H9 (cell line): ENCODE results near the gene FHIT. TPM values are rescaled to one million over a fixed set of nuclear protein-coding genes. Genes with fewer than 3 reads are reported as not detected.

Experiments used
- DNase-seq: peaks from one replicate; pipeline ENCODE4 v3.0.0-alpha.2; 2017
- H2AFZ ChIP-seq: one replicate; pipeline ENCODE4 v1.6.1; 2013; ENCODE audit warnings: mild to moderate bottlenecking, low read length, control low read depth, moderate library complexity
- H2AK5ac ChIP-seq: 2 replicates; pipeline ENCODE4 v1.6.1; 2013; ENCODE audit warnings: low read length, control low read depth, mixed read lengths; ENCODE audit not compliant: insufficient read length
- H2BK120ac ChIP-seq: one replicate; pipeline ENCODE4 v1.6.1; 2013; ENCODE audit warnings: low read depth, mild to moderate bottlenecking, low read length, control low read depth, inconsistent platforms; ENCODE audit not compliant: poor library complexity, severe bottlenecking
- H2BK12ac ChIP-seq: 2 replicates; pipeline ENCODE4 v1.6.1; 2013; ENCODE audit warnings: low read length, control low read depth, mixed read lengths, low read depth; ENCODE audit not compliant: insufficient read length
- H2BK15ac ChIP-seq: 2 replicates; pipeline ENCODE4 v1.6.1; 2013; ENCODE audit warnings: low read depth, low read length, control low read depth
- H2BK20ac ChIP-seq: one replicate; pipeline ENCODE4 v1.6.1; 2013; ENCODE audit warnings: low read depth, mild to moderate bottlenecking, low read length, control low read depth, inconsistent platforms; ENCODE audit not compliant: poor library complexity, severe bottlenecking
- H2BK5ac ChIP-seq: 2 replicates; pipeline ENCODE4 v1.6.1; 2013; ENCODE audit warnings: low read length, control low read depth, mixed read lengths; ENCODE audit not compliant: insufficient read length
- H3K14ac ChIP-seq: 2 replicates; pipeline ENCODE4 v1.6.1; 2013; ENCODE audit warnings: low read length, control low read depth; ENCODE audit not compliant: insufficient read depth
- H3K18ac ChIP-seq: 2 replicates; pipeline ENCODE4 v1.6.1; 2013; ENCODE audit warnings: low read depth, mild to moderate bottlenecking, mixed read lengths, low read length, control low read depth; ENCODE audit not compliant: insufficient read length
- H3K23ac ChIP-seq: 2 replicates; pipeline ENCODE4 v1.6.1; 2013; ENCODE audit warnings: low read length, control low read depth, mixed read lengths, low read depth; ENCODE audit not compliant: insufficient read length
- H3K23me2 ChIP-seq: 2 replicates; pipeline ENCODE4 v1.6.1; 2013; ENCODE audit warnings: low read depth, mild to moderate bottlenecking, mixed read lengths, low read length, control low read depth; ENCODE audit not compliant: insufficient read length, poor library complexity, severe bottlenecking
- H3K27ac ChIP-seq: 2 replicates; pipeline ENCODE4 v1.5.1; 2013; ENCODE audit warnings: low read length, control low read depth, mixed read lengths, low read depth; ENCODE audit not compliant: insufficient read length
- H3K27me3 ChIP-seq: 2 replicates; pipeline ENCODE4 v1.6.1; 2013; ENCODE audit warnings: low read length, control low read depth, inconsistent platforms; ENCODE audit not compliant: insufficient read depth
- H3K4ac ChIP-seq: 2 replicates; pipeline ENCODE4 v1.6.1; 2013; ENCODE audit warnings: low read depth, mild to moderate bottlenecking, control low read depth, inconsistent platforms, low read length, moderate library complexity
- H3K4me1 ChIP-seq: 2 replicates; pipeline ENCODE4 v1.6.1; 2013; ENCODE audit warnings: low read length, control low read depth, inconsistent platforms; ENCODE audit not compliant: insufficient read depth
- H3K4me2 ChIP-seq: 2 replicates; pipeline ENCODE4 v1.6.1; 2013; ENCODE audit warnings: low read length, control low read depth, mixed read lengths; ENCODE audit not compliant: insufficient read length, insufficient read depth
- H3K56ac ChIP-seq: 2 replicates; pipeline ENCODE4 v1.6.1; 2013; ENCODE audit warnings: low read depth, mild to moderate bottlenecking, mixed read lengths, low read length, control low read depth; ENCODE audit not compliant: insufficient read length
- H3K79me1 ChIP-seq: 2 replicates; pipeline ENCODE4 v1.6.1; 2013; ENCODE audit warnings: low read depth, mild to moderate bottlenecking, moderate library complexity, low read length, control low read depth, inconsistent platforms; ENCODE audit not compliant: insufficient read depth, poor library complexity, severe bottlenecking
- H3K79me2 ChIP-seq: 2 replicates; pipeline ENCODE4 v1.6.1; 2013; ENCODE audit warnings: low read length, control low read depth, inconsistent platforms; ENCODE audit not compliant: insufficient read depth
- H3K9ac ChIP-seq: 2 replicates; pipeline ENCODE4 v1.6.1; 2013; ENCODE audit warnings: low read length, control low read depth, mixed read lengths; ENCODE audit not compliant: insufficient read length; ENCODE audit errors: extremely low read depth
- H3K9me3 ChIP-seq: one replicate; pipeline ENCODE4 v1.6.1; 2013; ENCODE audit warnings: low read depth, low read length, inconsistent platforms; ENCODE audit not compliant: control insufficient read depth
- H3T11ph ChIP-seq: one replicate; pipeline ENCODE4 v1.6.1; 2013; ENCODE audit warnings: mild to moderate bottlenecking, low read length, control low read depth, inconsistent platforms
- H4K20me1 ChIP-seq: one replicate; pipeline ENCODE4 v1.6.1; 2013; ENCODE audit not compliant: control insufficient read depth, insufficient read length, insufficient read depth
- H4K5ac ChIP-seq: 2 replicates; pipeline ENCODE4 v1.6.1; 2013; ENCODE audit warnings: low read depth, mild to moderate bottlenecking, mixed read lengths, low read length, control low read depth; ENCODE audit not compliant: insufficient read length
- H4K8ac ChIP-seq: replicated peaks from 2 replicates; pipeline ENCODE4 v1.6.1; 2013; ENCODE audit warnings: low read length, control low read depth, mixed read lengths, low read depth; ENCODE audit not compliant: insufficient read length
- H4K91ac ChIP-seq: 2 replicates; pipeline ENCODE4 v1.6.1; 2013; ENCODE audit warnings: low read depth, mild to moderate bottlenecking, moderate library complexity, mixed read lengths, low read length, control low read depth; ENCODE audit not compliant: insufficient read length
- H3K27ac Mint-ChIP-seq, 3 experiments: 2 replicates in 2 of 3; 3 replicates in 1 of 3; pipeline ENCODE4 v1.8.0; 2020 to 2021; ENCODE audit warnings: mixed read lengths in 3 of 3, mild to moderate bottlenecking in 1 of 3, moderate library complexity in 1 of 3
- H3K27me3 Mint-ChIP-seq: 2 replicates; pipeline ENCODE4 v1.8.0; 2021; ENCODE audit warnings: low read depth, mild to moderate bottlenecking, moderate library complexity, mixed read lengths
- H3K36me3 Mint-ChIP-seq, 3 experiments: 2 replicates in 2 of 3; 3 replicates in 1 of 3; pipeline ENCODE4 v1.8.0; 2020 to 2021; ENCODE audit warnings: low read depth in 3 of 3, mixed read lengths in 3 of 3; ENCODE audit not compliant: insufficient read depth in 1 of 3
- H3K4me1 Mint-ChIP-seq, 2 experiments: 2 replicates each; pipeline ENCODE4 v1.8.0; 2020; ENCODE audit warnings: mixed read lengths in 2 of 2
- H3K4me3 Mint-ChIP-seq, 2 experiments: 2 replicates in 1 of 2; 3 replicates in 1 of 2; pipeline ENCODE4 v1.8.0; 2020 to 2021; ENCODE audit warnings: mild to moderate bottlenecking in 2 of 2, mixed read lengths in 2 of 2, moderate library complexity in 1 of 2
- H3K9me3 Mint-ChIP-seq, 2 experiments: 2 replicates in 1 of 2; 3 replicates in 1 of 2; pipeline ENCODE4 v1.8.0; 2020; ENCODE audit warnings: mild to moderate bottlenecking in 2 of 2, mixed read lengths in 2 of 2, moderate library complexity in 1 of 2
- WGBS: extraction: QIAGEN DNeasy Blood & Tissue Kit; methylation state at CpG from one replicate; pipeline ENCODE4 v1.1.7; 2013; ENCODE audit warnings: missing lambda C conversion rate, low lambda C conversion rate, mixed read lengths; ENCODE audit not compliant: insufficient read length; ENCODE audit errors: extremely low coverage; 5-methylcytosine and 5-hydroxymethylcytosine counted together
- total RNA-seq: library from RNA; stranded (reverse); gene quantifications from 2 replicates; pipeline ENCODE4 v1.2.1, GENCODE V29; 2021
- TF ChIP-seq, protein P1 (sequence below): fragments of 200-600 bp; sonication (generic); conservative IDR thresholded peaks from 3 replicates; pipeline ENCODE4 v1.8.0; 2021; ENCODE audit warnings: antibody characterized with exemption, mild to moderate bottlenecking

FHIT gene
- total RNA-seq, 1 experiment from 2014 or later, result 3.0 TPM

DNA sequence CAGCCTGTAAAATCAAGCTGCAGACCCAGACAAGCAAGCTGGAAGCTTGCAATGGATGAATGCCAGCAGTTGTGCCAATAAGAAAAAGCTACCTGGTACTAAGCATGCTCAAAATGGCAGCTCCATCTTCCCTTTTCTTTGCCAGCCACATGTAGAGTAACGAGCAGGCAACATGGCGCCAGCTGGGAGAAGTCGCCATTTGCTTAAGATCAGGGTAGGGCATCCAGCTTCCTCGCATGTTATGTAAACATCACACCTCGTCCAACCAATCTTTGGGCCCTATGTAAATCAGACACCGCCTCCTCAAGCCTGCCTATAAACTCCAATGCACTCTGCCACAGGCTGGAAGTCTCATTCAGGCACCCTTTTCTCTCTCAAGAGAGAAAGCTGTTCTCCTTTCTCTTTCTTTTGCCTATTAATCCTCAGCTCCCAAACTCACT lies 973.9 kb downstream of the FHIT start:
- H4K5ac ChIP-seq, result no peak overlapping the region
- no peak overlapping the region for H2AK5ac ChIP-seq
- Mint-ChIP-seq H3K27me3 (no peaks in the 10 kb centered on the region), H3K36me3 (peaks cover 0 to 5% (median 0%) of the 10 kb centered on the region in 3 experiments; a peak in 1 of 7 replicates), H3K4me3 (no peak overlapping the region), H3K9me3 (no peaks in the 10 kb centered on the region; a peak in 1 of 5 replicates), H3K4me1 (no peaks in the 10 kb centered on the region), H3K27ac (0 out of 7 replicates have a peak overlapping the region, but pooled peaks of 1 of the 3 experiments have one; percentile 12)
- no peak overlapping the region for H3K23ac ChIP-seq
- H2BK15ac ChIP-seq, result no peak overlapping the region
- no peak overlapping the region for H2BK20ac ChIP-seq
- H2BK12ac ChIP-seq, result no peak overlapping the region
- DNase-seq, result peak; percentile 28
- no peaks in the 10 kb centered on the region for H4K20me1 ChIP-seq
- H3K56ac ChIP-seq, result no peak overlapping the region
- WGBS, result no CpG with 5 or more reads among the region's 6 CpGs
- H2AFZ ChIP-seq, result no peak overlapping the region
- no peak overlapping the region for H3T11ph ChIP-seq
- H4K91ac ChIP-seq, result no peak overlapping the region
- H3K4ac ChIP-seq, result no peak overlapping the region
- H2BK120ac ChIP-seq, result no peak overlapping the region
- no peaks in the 10 kb centered on the region for H3K23me2 ChIP-seq
- no peak overlapping the region for H3K4me2 ChIP-seq
- no peak overlapping the region for H3K14ac ChIP-seq
- no peak overlapping the region for H4K8ac ChIP-seq
- H3K4me1 ChIP-seq, result no peaks in the 10 kb centered on the region
- H2BK5ac ChIP-seq, result no peak overlapping the region
- no peak overlapping the region for H3K27ac ChIP-seq
- TF ChIP-seq, protein P1, sequence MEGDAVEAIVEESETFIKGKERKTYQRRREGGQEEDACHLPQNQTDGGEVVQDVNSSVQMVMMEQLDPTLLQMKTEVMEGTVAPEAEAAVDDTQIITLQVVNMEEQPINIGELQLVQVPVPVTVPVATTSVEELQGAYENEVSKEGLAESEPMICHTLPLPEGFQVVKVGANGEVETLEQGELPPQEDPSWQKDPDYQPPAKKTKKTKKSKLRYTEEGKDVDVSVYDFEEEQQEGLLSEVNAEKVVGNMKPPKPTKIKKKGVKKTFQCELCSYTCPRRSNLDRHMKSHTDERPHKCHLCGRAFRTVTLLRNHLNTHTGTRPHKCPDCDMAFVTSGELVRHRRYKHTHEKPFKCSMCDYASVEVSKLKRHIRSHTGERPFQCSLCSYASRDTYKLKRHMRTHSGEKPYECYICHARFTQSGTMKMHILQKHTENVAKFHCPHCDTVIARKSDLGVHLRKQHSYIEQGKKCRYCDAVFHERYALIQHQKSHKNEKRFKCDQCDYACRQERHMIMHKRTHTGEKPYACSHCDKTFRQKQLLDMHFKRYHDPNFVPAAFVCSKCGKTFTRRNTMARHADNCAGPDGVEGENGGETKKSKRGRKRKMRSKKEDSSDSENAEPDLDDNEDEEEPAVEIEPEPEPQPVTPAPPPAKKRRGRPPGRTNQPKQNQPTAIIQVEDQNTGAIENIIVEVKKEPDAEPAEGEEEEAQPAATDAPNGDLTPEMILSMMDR, result no peak
- H3K27me3 ChIP-seq, result no peaks in the 10 kb centered on the region
- H3K9ac ChIP-seq, result no peak overlapping the region
- no peaks in the 10 kb centered on the region for H3K79me1 ChIP-seq
- H3K9me3 ChIP-seq, result no peaks in the 10 kb centered on the region
- H3K79me2 ChIP-seq, result no peaks in the 10 kb centered on the region
- H3K18ac ChIP-seq, result no peak overlapping the region
